K562 (cell line): ENCODE measurements around the gene DCTN5. TPM values are rescaled to one million over a fixed set of nuclear protein-coding genes. Genes with fewer than 3 reads are reported as not detected.

Experiments
- ATAC-seq: fragments of 200-7000 bp; cut with Tn5 transposase; 3 replicates; pipeline ENCODE4 v1.9.1; 2020; ENCODE audit warnings: moderate library complexity
- BruUV-seq: library from RNA; stranded (reverse); fragments of 400-500 nt; replicated peaks from 2 replicates; lab custom pipeline; 2021; lab: Mats Ljungman, UMichigan
- CTCF ChIA-PET: fragments of 300-600 bp; formaldehyde crosslinking; extraction: SDS; loops from one replicate; lab custom pipeline; 2021; ENCODE audit warnings: low intra/inter-chr PET ratio; lab: Yijun Ruan, JAX
- POLR2A ChIA-PET: fragments of 300-600, 350-650 bp; sonication (Branson Sonifier 250); formaldehyde crosslinking; extraction: SDS; loops from one replicate; lab custom pipeline; 2021; ENCODE audit warnings: antibody characterized with exemption, inconsistent platforms; lab: Yijun Ruan, JAX
- DNase-seq, 4 experiments: peaks; one replicate each; pipeline versions ENCODE4 v3.0.0 to v3.0.0-alpha.2; 2011 to 2018; ENCODE audit warnings: low spot score in 3 of 4, mixed read lengths in 3 of 4; ENCODE audit errors: extremely low read depth in 1 of 4
- FAIRE-seq: peaks from 2 replicates; lab custom pipeline; 2011; peaks lifted over from hg19 to GRCh38; lab: Jason Lieb, UNC
- H2AFZ ChIP-seq: 2 replicates; pipeline ENCODE4 v1.6.0; 2011; ENCODE audit warnings: low read depth, low read length, control low read depth, inconsistent platforms
- H3K27ac ChIP-seq: fragments of 200-600 bp; 3 replicates; pipeline ENCODE4 v1.8.0; 2011; ENCODE audit warnings: low read depth, mild to moderate bottlenecking, control low read depth, inconsistent platforms, low read length, moderate library complexity, mixed read lengths; ENCODE audit errors: extremely low read depth
- H3K27me3 ChIP-seq, 2 experiments: fragments of 300-600 bp in 1 of 2; 2 replicates in 1 of 2; 3 replicates in 1 of 2; pipeline versions ENCODE4 v1.6.0 to v1.8.0; 2011; ENCODE audit warnings: inconsistent platforms in 2 of 2, low read length in 2 of 2, mild to moderate bottlenecking in 1 of 2, mixed read lengths in 1 of 2, moderate library complexity in 1 of 2; ENCODE audit not compliant: control insufficient read depth in 2 of 2, insufficient read depth in 2 of 2
- H3K36me3 ChIP-seq: fragments of 300-600 bp; 3 replicates; pipeline ENCODE4 v1.8.0; 2011; ENCODE audit warnings: mild to moderate bottlenecking, low read length, inconsistent platforms; ENCODE audit not compliant: control insufficient read depth, insufficient read depth
- H3K4me1 ChIP-seq, 2 experiments: fragments of 200-600 bp in 1 of 2; replicated peaks in 1 of 2; 2 replicates in 1 of 2; 3 replicates in 1 of 2; pipeline versions ENCODE4 v1.5.1 to v1.8.0; 2011; ENCODE audit warnings: inconsistent platforms in 2 of 2, low read length in 2 of 2, mild to moderate bottlenecking in 1 of 2, mixed read lengths in 1 of 2, moderate library complexity in 1 of 2; ENCODE audit not compliant: control insufficient read depth in 2 of 2, insufficient read depth in 2 of 2
- H3K4me2 ChIP-seq: 2 replicates; pipeline ENCODE4 v1.6.1; 2011; ENCODE audit warnings: low read length, control low read depth, inconsistent platforms, mixed read lengths; ENCODE audit not compliant: insufficient read depth
- H3K4me3 ChIP-seq: fragments of 200-600 bp; sonication (generic), shearing (Covaris generic); 2 replicates; pipeline ENCODE4 v1.5.1; 2016; ENCODE audit warnings: control low read depth, inconsistent platforms
- H3K79me2 ChIP-seq: fragments of 200-600 bp; 3 replicates; pipeline ENCODE4 v1.8.0; 2011; ENCODE audit warnings: low read length, inconsistent platforms; ENCODE audit not compliant: control insufficient read depth, insufficient read depth
- H3K9ac ChIP-seq, 2 experiments: 2 replicates each; pipeline versions ENCODE4 v1.6.0 to v1.6.1; 2011; ENCODE audit warnings: low read depth in 2 of 2, low read length in 2 of 2, control low read depth in 1 of 2, inconsistent platforms in 1 of 2, mild to moderate bottlenecking in 1 of 2, mixed read lengths in 1 of 2; ENCODE audit not compliant: insufficient read depth in 1 of 2
- H3K9me1 ChIP-seq: one replicate; pipeline ENCODE4 v1.6.0; 2011; ENCODE audit warnings: inconsistent platforms, mild to moderate bottlenecking, low read length, moderate library complexity; ENCODE audit not compliant: control insufficient read depth, insufficient read depth
- H3K9me3 ChIP-seq: replicated peaks from 2 replicates; pipeline ENCODE4 v1.5.1; 2011; ENCODE audit warnings: low read depth, low read length, inconsistent platforms; ENCODE audit not compliant: control insufficient read depth, insufficient read depth
- H4K20me1 ChIP-seq: replicated peaks from 2 replicates; pipeline ENCODE4 v1.6.1; 2011; ENCODE audit warnings: low read length, inconsistent platforms, mixed read lengths; ENCODE audit not compliant: control insufficient read depth, insufficient read depth
- BACH1 ChIP-seq: fragments of 200-800 bp; sonication (Bioruptor generic); IDR thresholded peaks from 2 replicates; pipeline ENCODE4 v1.6.1; 2016; ENCODE audit warnings: missing genetic modification characterization, missing compliant biosample characterization
- BCL6 ChIP-seq: fragments of 250-450 bp; sonication (Bioruptor Pico); IDR thresholded peaks from 2 replicates; pipeline ENCODE4 v1.4.0; 2020
- CBX3 ChIP-seq, 2 experiments: IDR thresholded peaks; 1 replicate in 1 of 2; 2 replicates in 1 of 2; pipeline ENCODE4 v1.6.1; 2012; ENCODE audit warnings: inconsistent platforms in 2 of 2, low read length in 2 of 2, borderline replicate concordance in 1 of 2, control low read depth in 1 of 2
- CTBP1 ChIP-seq: fragments of 450-650 bp; IDR thresholded peaks from 2 replicates; pipeline ENCODE4 v1.6.1; 2016; ENCODE audit warnings: borderline replicate concordance
- FUS ChIP-seq: fragments of 200-400 bp; formaldehyde crosslinking; optimal IDR thresholded peaks from 2 replicates; pipeline ENCODE3; 2017; ENCODE audit warnings: low read depth, low read length
- HNRNPUL1 ChIP-seq: fragments of 200-400 bp; formaldehyde crosslinking; IDR thresholded peaks from 2 replicates; pipeline ENCODE4 v1.6.1; 2017; ENCODE audit warnings: low read length
- MCM2 ChIP-seq: fragments of 450-650 bp; IDR thresholded peaks from 2 replicates; pipeline ENCODE4 v1.6.1; 2017; ENCODE audit warnings: low read depth, mild to moderate bottlenecking
- MEF2D ChIP-seq: conservative IDR thresholded peaks from 2 replicates; pipeline ENCODE4 v1.6.1; 2016; ENCODE audit warnings: low read depth, missing genetic modification characterization, missing compliant biosample characterization
- ZNF239 ChIP-seq: fragments of 250-450 bp; sonication (Bioruptor Pico); IDR thresholded peaks from 2 replicates; pipeline ENCODE4 v1.4.0; 2020; ENCODE audit warnings: mild to moderate bottlenecking
- ZNF316 ChIP-seq: fragments of 450-650 bp; IDR thresholded peaks from 2 replicates; pipeline ENCODE4 v1.6.1; 2016
- WGBS: fragments of 100-300 bp; shearing (Covaris generic); methylation state at CpG from one replicate; pipeline ENCODE4 v1.1.6; 2016; ENCODE audit warnings: low coverage, mixed read lengths; ENCODE audit not compliant: insufficient coverage; ENCODE audit errors: missing lambda C conversion rate; 5-methylcytosine and 5-hydroxymethylcytosine counted together
- in situ Hi-C: fragments of 300-500 bp; cut with MboI; formaldehyde crosslinking; loops from 4 replicates; pipeline ENCODE4 v1.15.0; 2018; ENCODE audit warnings: inconsistent platforms, mixed read lengths
- intact Hi-C: fragments of 100-400 bp; cut with micrococcal nuclease; formaldehyde crosslinking; loops from 2 replicates; pipeline ENCODE4 v1.14.2; 2022
- polyA plus RNA-seq, 8 experiments: library from polyadenylated mRNA; depleted of rRNA in 4 of 8; stranded (reverse) in 5 of 8; unstranded in 3 of 8; fragments of >200 nt; fragmentation: Nextera tagmentation in 2 of 8; fragmentation: Illumina TruSeq in 1 of 8; extraction: Ambion mirVana in 2 of 8; extraction: Trizol in 1 of 8; gene quantifications; 2 replicates each; pipeline versions ENCODE4 v1.2.1 to v1.2.3, GENCODE V29; 2011 to 2014; ENCODE audit warnings: inconsistent platforms in 1 of 8, missing spikeins in 1 of 8
- total RNA-seq, 7 experiments: library from RNA; depleted of rRNA in 6 of 7; stranded (reverse); fragments of >200 nt in 6 of 7; fragmentation: Illumina TruSeq in 2 of 7; extraction: Trizol in 2 of 7; gene quantifications; 2 replicates each; pipeline versions ENCODE4 v1.2.1 to v1.2.3, GENCODE V29; 2011 to 2021; ENCODE audit warnings: low replicate concordance in 1 of 7
- TF ChIP-seq, protein P1 (sequence below): sonication (generic); formaldehyde crosslinking; IDR thresholded peaks from 2 replicates; pipeline ENCODE4 v1.9.0; 2022; ENCODE audit warnings: mild to moderate bottlenecking, missing genetic modification reagents
- TF ChIP-seq, protein P2 (sequence below), 2 experiments: fragments of 450-650 bp in 1 of 2; IDR thresholded peaks; 2 replicates each; pipeline ENCODE4 v1.6.1; 2011 to 2017; ENCODE audit warnings: low read depth in 2 of 2, antibody characterized with exemption in 1 of 2, borderline replicate concordance in 1 of 2, low read length in 1 of 2, mild to moderate bottlenecking in 1 of 2, mixed read lengths in 1 of 2; ENCODE audit not compliant: control insufficient read depth in 1 of 2

DCTN5 gene
- total and polyA plus RNA-seq, 9 of the 15 experiments (the other 6 are each of a cell fraction or from before 2014, with no cell fraction given) = 35.8 to 149 (median 75.9) TPM

DNA sequence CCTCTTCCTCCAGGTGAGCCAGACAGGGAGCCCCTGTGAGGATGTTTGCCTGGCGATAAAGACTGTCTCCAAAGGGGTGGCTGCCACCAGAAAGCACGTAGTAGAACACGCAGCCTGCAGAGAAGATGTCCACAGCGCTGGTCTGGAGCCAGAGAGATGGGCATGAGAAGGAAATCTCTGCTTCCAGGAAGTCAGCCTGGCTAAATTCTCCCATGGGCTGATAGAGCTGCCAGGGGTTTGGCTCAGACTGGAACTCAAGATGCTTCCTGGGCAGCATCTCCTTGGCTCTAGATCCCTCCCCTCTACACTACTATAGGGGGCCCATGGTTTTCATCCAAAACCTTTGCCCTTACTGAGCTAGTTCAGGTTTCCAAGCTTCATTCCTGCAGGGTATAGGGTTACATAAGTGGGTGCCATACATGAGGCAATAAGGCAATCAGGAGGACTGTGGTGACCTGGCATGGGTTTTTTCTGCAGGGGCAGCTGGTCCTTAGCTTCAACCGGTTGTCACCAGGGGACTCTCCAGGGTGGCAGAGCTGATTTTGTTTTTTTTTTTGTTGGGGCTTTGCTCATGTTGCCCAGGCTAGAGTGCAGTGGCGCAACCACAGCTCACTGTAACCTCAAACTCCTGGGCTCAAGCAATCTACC, 51.0 kb downstream of the DCTN5 start:
- H3K27ac ChIP-seq = no peak overlapping the region
- H3K4me3 ChIP-seq = no peak overlapping the region
- 89% methylated on average over 5 of the region's 6 CpGs for WGBS
- ChIA-PET POLR2A (interaction anchor here (0.6 to 6.4 kb wide), 6 partner anchors 7 to 846 kb away, joined by 3 to 54 read pairs (median 8); partner anchors contain the start of gene PLK1), CTCF (no interaction called here)
- no TSS peak for BruUV-seq
- H4K20me1 ChIP-seq = no peaks in the 10 kb centered on the region
- no peaks in the 10 kb centered on the region for H3K79me2 ChIP-seq
- FAIRE-seq (no peak), ATAC-seq (no peak), DNase-seq (no peak)
- H3K4me2 ChIP-seq = no peak overlapping the region
- H3K27me3 ChIP-seq = no peaks in the 10 kb centered on the region
- in situ Hi-C loops = no loop called here
- TF ChIP-seq CBX3 (IDR thresholded peaks at IDR 0.05; ENCODE audit: borderline replicate concordance in 1 of 2, low read length in 2 of 2) (no peak), MCM2 (no peak)
- TF ChIP-seq, protein P1, sequence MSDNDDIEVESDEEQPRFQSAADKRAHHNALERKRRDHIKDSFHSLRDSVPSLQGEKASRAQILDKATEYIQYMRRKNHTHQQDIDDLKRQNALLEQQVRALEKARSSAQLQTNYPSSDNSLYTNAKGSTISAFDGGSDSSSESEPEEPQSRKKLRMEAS (CRISPR knock-in tag) = no peak
- no peaks in the 10 kb centered on the region for H3K9me3 ChIP-seq
- H2AFZ ChIP-seq = no peak overlapping the region
- peaks cover 46% of the 10 kb centered on the region for H3K36me3 ChIP-seq
- H3K9me1 ChIP-seq = no peaks in the 10 kb centered on the region
- H3K4me1 ChIP-seq = peaks cover 2 to 27% of the 10 kb centered on the region in 2 experiments; a peak in 4 of 5 replicates
- H3K9ac ChIP-seq = no peak overlapping the region
- intact Hi-C loops = no loop called here

DNA sequence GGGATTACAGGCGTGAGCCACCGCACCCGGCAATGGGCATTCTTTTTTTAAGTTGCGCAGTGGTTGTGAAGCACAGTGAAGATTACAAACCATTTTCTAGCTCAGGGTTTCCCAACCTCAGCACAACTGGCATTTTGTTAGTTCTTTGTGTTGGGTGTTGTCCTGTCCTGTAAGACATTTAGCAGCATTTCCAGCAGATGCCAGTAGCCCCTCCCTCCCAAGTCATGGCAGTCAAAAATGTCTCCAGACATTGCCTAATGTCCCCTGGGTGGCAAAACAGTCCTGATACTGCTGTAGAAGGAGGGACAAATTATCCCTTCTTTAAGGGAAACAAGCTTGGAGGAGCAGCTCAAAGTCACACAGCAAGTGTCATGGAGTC, 53.0 kb downstream of the DCTN5 start:
- peaks cover 4 to 27% of the 10 kb centered on the region in 2 experiments; a peak in 4 of 5 replicates for H3K4me1 ChIP-seq
- no peak overlapping the region for H3K4me2 ChIP-seq
- ChIA-PET CTCF (no interaction called here), POLR2A (interaction anchor here (0.8 to 6.4 kb wide), 5 partner anchors 9 to 342 kb away, joined by 3 to 54 read pairs (median 7); partner anchors contain the start of gene PLK1)
- H3K9ac ChIP-seq = peak overlapping the region in 1 of 2 experiments; percentile 84; a peak in 1 of 4 replicates
- no peak for FAIRE-seq
- DNase-seq = no peak
- H4K20me1 ChIP-seq = no peaks in the 10 kb centered on the region
- peak overlapping the region; percentile 51; the same call in 1 of the 2 replicates for H2AFZ ChIP-seq
- no peak overlapping the region for H3K27ac ChIP-seq
- no peaks in the 10 kb centered on the region for H3K9me3 ChIP-seq
- no peaks in the 10 kb centered on the region for H3K9me1 ChIP-seq
- in situ Hi-C loops (no loop called here), intact Hi-C loops (no loop called here)
- WGBS = 81% methylated on average over 4 of the region's 4 CpGs
- peaks cover 26% of the 10 kb centered on the region for H3K36me3 ChIP-seq
- H3K4me3 ChIP-seq = no peak overlapping the region
- no peaks in the 10 kb centered on the region for H3K27me3 ChIP-seq
- no peak for ATAC-seq
- no peaks in the 10 kb centered on the region for H3K79me2 ChIP-seq
- no TSS peak for BruUV-seq
- TF ChIP-seq BCL6 = no peak
- no peak for TF ChIP-seq MEF2D
- TF ChIP-seq BACH1 (tag) = no peak
- no peak for TF ChIP-seq FUS
- TF ChIP-seq, protein P2, sequence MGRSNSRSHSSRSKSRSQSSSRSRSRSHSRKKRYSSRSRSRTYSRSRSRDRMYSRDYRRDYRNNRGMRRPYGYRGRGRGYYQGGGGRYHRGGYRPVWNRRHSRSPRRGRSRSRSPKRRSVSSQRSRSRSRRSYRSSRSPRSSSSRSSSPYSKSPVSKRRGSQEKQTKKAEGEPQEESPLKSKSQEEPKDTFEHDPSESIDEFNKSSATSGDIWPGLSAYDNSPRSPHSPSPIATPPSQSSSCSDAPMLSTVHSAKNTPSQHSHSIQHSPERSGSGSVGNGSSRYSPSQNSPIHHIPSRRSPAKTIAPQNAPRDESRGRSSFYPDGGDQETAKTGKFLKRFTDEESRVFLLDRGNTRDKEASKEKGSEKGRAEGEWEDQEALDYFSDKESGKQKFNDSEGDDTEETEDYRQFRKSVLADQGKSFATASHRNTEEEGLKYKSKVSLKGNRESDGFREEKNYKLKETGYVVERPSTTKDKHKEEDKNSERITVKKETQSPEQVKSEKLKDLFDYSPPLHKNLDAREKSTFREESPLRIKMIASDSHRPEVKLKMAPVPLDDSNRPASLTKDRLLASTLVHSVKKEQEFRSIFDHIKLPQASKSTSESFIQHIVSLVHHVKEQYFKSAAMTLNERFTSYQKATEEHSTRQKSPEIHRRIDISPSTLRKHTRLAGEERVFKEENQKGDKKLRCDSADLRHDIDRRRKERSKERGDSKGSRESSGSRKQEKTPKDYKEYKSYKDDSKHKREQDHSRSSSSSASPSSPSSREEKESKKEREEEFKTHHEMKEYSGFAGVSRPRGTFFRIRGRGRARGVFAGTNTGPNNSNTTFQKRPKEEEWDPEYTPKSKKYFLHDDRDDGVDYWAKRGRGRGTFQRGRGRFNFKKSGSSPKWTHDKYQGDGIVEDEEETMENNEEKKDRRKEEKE (IDR thresholded peaks at IDR 0.05; ENCODE audit: borderline replicate concordance in 1 of 2, control insufficient read depth in 1 of 2, low read depth in 2 of 2, low read length in 1 of 2) = no peak
- no peak for TF ChIP-seq ZNF239 (CRISPR knock-in tag)
- TF ChIP-seq HNRNPUL1 = no peak
- TF ChIP-seq ZNF316 = no peak
- TF ChIP-seq CTBP1 = no peak
